Central memory CD8-positive, alpha-beta T cell (primary cell): Measurements from ENCODE around the gene MORC1.
"Not testable (repeated sequence)": the region's sequence is repeated elsewhere in the genome, so short reads cannot be mapped to it uniquely, and the experiment has no call there.

Source experiments
- ATAC-seq: fragments of 150-1000 bp; cut with Tn5 transposase; replicated peaks from 2 replicates; pipeline ENCODE4 v1.10.0; 2022; ENCODE audit warnings: mild to moderate bottlenecking, moderate FRiP score, moderate number of reproducible peaks; ENCODE audit not compliant: poor library complexity, severe bottlenecking; ENCODE audit errors: extremely low read depth
- DNase-seq, 2 donors: peaks; one replicate each; pipeline ENCODE4 v3.0.0; 2021; ENCODE audit warnings: low spot score in 2 of 2
- H3K27ac Mint-ChIP-seq: one replicate; pipeline ENCODE4 v1.8.0; 2022; ENCODE audit warnings: low read depth, mild to moderate bottlenecking, moderate library complexity, mixed read lengths
- H3K27me3 Mint-ChIP-seq: one replicate; pipeline ENCODE4 v1.8.0; 2022; ENCODE audit warnings: mixed read lengths
- H3K36me3 Mint-ChIP-seq: one replicate; pipeline ENCODE4 v1.8.0; 2022; ENCODE audit warnings: mild to moderate bottlenecking, moderate library complexity, mixed read lengths; ENCODE audit not compliant: insufficient read depth
- H3K4me1 Mint-ChIP-seq: one replicate; pipeline ENCODE4 v1.8.0; 2022; ENCODE audit warnings: mixed read lengths
- H3K4me3 Mint-ChIP-seq: one replicate; pipeline ENCODE4 v1.8.0; 2022; ENCODE audit warnings: mild to moderate bottlenecking, moderate library complexity, mixed read lengths
- H3K9me3 Mint-ChIP-seq: one replicate; pipeline ENCODE4 v1.8.0; 2022; ENCODE audit warnings: mixed read lengths

Gene MORC1, protein sequence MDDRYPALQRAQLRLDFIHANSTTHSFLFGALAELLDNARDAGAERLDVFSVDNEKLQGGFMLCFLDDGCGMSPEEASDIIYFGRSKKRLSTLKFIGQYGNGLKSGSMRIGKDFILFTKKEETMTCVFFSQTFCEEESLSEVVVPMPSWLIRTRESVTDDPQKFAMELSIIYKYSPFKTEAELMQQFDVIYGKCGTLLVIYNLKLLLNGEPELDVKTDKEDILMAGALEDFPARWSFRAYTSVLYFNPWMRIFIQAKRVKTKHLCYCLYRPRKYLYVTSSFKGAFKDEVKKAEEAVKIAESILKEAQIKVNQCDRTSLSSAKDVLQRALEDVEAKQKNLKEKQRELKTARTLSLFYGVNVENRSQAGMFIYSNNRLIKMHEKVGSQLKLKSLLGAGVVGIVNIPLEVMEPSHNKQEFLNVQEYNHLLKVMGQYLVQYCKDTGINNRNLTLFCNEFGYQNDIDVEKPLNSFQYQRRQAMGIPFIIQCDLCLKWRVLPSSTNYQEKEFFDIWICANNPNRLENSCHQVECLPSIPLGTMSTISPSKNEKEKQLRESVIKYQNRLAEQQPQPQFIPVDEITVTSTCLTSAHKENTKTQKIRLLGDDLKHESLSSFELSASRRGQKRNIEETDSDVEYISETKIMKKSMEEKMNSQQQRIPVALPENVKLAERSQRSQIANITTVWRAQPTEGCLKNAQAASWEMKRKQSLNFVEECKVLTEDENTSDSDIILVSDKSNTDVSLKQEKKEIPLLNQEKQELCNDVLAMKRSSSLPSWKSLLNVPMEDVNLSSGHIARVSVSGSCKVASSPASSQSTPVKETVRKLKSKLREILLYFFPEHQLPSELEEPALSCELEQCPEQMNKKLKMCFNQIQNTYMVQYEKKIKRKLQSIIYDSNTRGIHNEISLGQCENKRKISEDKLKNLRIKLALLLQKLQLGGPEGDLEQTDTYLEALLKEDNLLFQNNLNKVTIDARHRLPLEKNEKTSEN

DNA sequence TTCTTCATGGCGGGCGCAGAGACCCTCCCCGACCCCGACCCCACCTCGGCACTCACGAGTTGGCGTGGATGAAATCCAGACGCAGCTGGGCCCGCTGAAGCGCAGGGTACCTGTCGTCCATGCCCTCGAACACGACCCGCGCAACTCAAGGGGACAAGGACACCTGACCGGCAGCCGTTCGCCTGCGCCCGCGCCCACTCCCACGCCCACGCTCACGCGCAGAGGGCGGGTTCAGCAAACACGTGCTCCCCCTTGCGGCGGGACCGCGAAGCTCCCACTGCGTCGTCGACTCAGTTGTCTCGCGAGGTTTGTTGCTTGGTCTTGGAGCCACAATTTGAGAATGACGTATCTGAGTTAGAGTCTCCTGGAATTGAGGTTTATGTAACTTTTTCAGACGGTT lies at the start of gene MORC1:
Gene MORC1, minus strand, starts transcription at position 196 of the 400 bp plus-strand sequence. Its CDS starts 75 bp downstream, at position 121.
- Mint-ChIP-seq H3K4me1 (no peaks in the 10 kb centered on the region), H3K36me3 (no peaks in the 10 kb centered on the region), H3K9me3 (no peaks in the 10 kb centered on the region), H3K27ac (no peak within 1 kb of the TSS), H3K27me3 (peaks cover 27% of the 10 kb centered on the region), H3K4me3 (no peak within 1 kb of the TSS)
- no peak for ATAC-seq
- no peak for DNase-seq

DNA sequence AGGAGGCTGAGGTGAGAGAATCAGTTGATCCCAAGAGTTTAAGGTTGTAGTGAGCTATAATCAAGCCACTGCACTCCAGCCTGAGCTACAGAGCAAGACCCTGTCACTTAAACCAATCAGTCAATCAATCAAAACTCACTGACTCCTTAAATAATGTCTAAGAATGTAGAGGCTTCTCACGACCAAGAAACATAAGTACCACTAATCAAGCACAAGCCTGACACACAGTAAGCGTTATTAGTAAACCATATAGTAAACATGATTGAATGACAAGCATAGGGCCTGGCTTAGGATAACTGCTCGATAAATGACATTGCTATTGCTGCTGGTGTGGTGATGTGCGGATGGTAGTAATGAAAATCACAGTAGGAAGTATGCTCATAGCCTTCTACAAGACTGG lies 48.0 kb upstream of the MORC1 start:
- Mint-ChIP-seq H3K4me1 (no peaks in the 10 kb centered on the region), H3K4me3 (no peak overlapping the region), H3K27me3 (peaks cover 9% of the 10 kb centered on the region), H3K9me3 (no peaks in the 10 kb centered on the region), H3K27ac (no peak overlapping the region), H3K36me3 (no peaks in the 10 kb centered on the region)
- ATAC-seq (no peak), DNase-seq (no peak)

DNA sequence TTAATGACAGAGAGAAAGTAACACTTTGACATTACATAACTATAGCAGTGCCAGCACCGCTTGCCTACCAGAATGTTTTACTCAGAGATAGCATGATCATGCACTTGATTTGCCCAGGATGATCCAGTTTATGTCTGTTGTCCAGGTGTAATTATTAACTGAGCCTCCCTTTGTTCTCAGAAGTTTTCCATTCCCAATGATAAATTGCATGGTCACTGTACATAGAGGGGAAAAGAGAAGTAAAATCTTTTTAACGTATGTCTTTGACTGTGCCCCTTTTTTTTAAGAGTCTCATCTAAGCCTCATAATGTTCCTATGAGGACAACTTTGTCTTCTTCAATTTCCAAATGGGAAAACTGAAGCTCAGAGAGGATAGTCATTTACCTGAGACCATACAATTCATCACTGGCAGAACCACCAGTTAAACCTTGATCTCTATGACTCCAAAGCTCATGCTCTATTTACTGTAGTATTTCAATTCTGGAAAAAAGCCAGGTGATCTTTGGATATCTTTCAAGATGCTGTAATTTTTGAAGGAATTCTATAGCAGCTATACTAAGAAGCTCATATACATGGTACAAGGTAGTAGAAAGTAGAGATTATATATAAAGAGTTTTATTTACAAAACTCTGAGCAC lies 43.7 kb upstream of the MORC1 start:
- Mint-ChIP-seq H3K4me3 (no peak overlapping the region), H3K36me3 (no peaks in the 10 kb centered on the region), H3K4me1 (no peaks in the 10 kb centered on the region), H3K9me3 (no peaks in the 10 kb centered on the region), H3K27ac (no peak overlapping the region), H3K27me3 (peaks cover 9% of the 10 kb centered on the region)
- no peak for DNase-seq
- ATAC-seq, result no peak

DNA sequence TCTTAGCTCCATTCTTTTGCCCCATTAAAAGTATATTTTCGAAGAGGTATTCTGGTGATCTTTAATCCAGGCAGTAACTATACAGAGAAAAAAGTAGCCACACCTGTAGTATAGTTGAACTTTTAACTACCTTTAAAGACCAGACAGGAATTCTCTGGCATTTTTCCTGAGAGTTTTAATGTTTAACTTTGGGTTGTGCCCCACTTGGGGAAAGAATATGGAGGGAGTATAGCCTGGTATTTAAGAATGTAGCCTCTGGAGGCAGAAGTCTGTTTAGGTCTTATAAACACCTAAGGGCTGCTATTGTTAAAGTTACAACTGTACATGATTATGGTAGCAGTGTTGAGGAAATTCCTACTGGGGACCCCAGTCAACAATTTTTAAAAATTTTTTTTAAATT lies 37.9 kb upstream of the MORC1 start:
- DNase-seq (no peak), ATAC-seq (no peak)
- Mint-ChIP-seq H3K4me3 (no peak overlapping the region), H3K9me3 (no peaks in the 10 kb centered on the region), H3K36me3 (no peaks in the 10 kb centered on the region), H3K4me1 (no peaks in the 10 kb centered on the region), H3K27ac (no peak overlapping the region), H3K27me3 (peaks cover 11% of the 10 kb centered on the region)

DNA sequence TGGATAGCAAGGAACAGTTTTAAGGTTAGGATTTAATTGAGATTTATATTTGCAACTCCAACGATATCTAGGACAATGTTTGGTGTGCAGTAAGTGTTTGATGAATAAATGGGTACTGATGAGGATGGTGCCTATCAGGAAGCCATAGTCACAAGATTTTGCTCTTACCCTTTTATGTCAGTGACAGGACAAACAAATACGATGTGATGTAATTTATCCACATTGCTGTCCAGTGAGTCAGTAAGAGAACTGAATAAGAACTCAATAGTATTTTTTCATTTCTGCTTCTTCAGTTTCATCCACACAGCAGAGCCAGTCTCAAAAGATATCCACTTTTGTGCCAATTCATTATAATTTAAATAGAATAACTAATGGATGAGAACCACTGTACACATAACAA lies 37.0 kb upstream of the MORC1 start:
- Mint-ChIP-seq H3K27ac (no peak overlapping the region), H3K36me3 (no peaks in the 10 kb centered on the region), H3K9me3 (no peaks in the 10 kb centered on the region), H3K4me1 (no peaks in the 10 kb centered on the region), H3K27me3 (peaks cover 11% of the 10 kb centered on the region), H3K4me3 (no peak overlapping the region)
- ATAC-seq, result no peak
- DNase-seq, result no peak

DNA sequence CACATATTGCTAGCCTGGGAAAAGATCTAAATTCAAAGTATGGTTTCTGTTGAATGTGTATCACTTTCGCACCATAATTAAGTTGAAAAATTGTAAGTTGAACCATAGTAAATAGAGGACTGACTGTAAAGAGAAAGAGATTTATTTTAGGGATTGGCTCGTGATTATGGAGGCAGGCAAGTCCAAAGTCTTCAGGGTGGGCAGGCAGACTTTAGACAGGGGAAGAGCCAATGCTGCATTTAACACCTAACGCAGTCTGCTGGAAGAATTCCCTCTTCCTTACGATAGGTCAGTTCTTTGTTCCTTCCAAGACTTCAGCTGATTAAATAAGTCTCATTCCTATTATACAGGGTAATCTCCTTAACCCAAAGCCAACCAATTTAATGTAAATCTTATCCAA lies 34.4 kb upstream of the MORC1 start:
- no peak for DNase-seq
- Mint-ChIP-seq H3K36me3 (no peaks in the 10 kb centered on the region), H3K27me3 (peaks cover 11% of the 10 kb centered on the region), H3K9me3 (no peaks in the 10 kb centered on the region), H3K4me1 (no peaks in the 10 kb centered on the region), H3K27ac (no peak overlapping the region), H3K4me3 (no peak overlapping the region)
- no peak for ATAC-seq

DNA sequence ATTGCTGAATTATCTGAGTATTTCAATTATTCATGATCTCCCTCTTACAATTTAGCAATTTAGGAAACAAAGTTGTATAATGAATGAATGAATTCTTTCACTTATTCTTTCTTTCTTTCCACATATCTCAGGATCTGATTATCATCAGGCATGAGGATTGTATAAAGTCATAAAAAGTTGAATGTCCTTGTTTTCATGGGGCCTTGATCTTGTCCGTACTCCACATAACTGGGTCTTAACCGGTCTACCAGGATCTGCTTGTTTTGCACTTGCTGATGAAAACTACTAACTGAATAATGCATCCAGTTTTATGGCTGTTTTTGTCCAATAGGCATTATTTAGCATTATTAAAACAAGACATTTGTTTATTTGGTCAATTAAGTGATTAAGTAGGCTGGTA lies 31.1 kb upstream of the MORC1 start:
- Mint-ChIP-seq H3K27ac (no peak overlapping the region), H3K4me1 (no peaks in the 10 kb centered on the region), H3K27me3 (peaks cover 12% of the 10 kb centered on the region), H3K4me3 (no peak overlapping the region), H3K36me3 (no peaks in the 10 kb centered on the region), H3K9me3 (peaks cover 4% of the 10 kb centered on the region)
- no peak for ATAC-seq
- no peak for DNase-seq

DNA sequence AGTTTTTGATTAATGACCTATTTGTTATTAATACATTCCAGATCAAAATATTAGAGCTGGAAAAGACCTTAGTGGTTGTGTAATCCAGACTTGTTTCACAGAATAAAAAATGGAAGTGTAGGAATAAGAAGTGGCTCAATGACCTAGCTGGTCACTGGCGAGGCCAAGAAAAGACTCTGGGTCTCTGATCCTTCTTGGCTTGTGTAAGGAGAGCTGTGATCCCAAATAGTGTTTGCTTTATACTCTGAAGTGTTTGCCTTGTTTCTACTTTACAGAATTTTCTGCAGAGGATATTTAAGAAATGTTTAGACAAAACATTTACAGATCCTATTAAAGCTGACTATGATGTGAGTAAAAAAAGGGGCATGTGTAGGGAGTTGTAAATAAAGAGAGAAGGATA lies 25.7 kb upstream of the MORC1 start:
- Mint-ChIP-seq H3K9me3 (peaks cover 9% of the 10 kb centered on the region), H3K27ac (no peak overlapping the region), H3K36me3 (no peaks in the 10 kb centered on the region), H3K4me3 (no peak overlapping the region), H3K27me3 (peaks cover 34% of the 10 kb centered on the region), H3K4me1 (no peaks in the 10 kb centered on the region)
- no peak for DNase-seq
- no peak for ATAC-seq

DNA sequence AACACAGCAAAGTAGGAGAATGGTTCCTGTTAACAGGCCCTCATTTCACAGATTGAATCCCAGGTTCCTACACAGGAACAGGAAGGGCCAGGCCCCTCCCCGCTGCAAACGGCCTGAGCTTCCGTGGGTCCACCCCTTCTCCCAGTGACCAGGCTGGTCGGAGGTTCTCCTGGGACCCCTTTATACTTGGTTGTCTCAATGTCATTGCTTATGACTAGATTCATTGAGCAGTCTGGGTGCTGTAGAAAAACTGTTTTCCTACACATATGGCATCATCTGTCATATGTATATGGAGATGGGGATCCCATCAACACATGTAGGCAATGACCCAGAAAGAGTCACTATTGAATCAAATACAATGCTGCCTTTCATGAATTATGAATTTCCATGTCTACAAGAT lies 22.4 kb upstream of the MORC1 start:
- no peak overlapping the region for H3K4me3 Mint-ChIP-seq
- no peak for ATAC-seq
- DNase-seq, result no peak
- H3K9me3 Mint-ChIP-seq, result peaks cover 5% of the 10 kb centered on the region
- no peaks in the 10 kb centered on the region for H3K4me1 Mint-ChIP-seq
- peaks cover 34% of the 10 kb centered on the region for H3K27me3 Mint-ChIP-seq
- no peaks in the 10 kb centered on the region for H3K36me3 Mint-ChIP-seq
- no peak overlapping the region for H3K27ac Mint-ChIP-seq

DNA sequence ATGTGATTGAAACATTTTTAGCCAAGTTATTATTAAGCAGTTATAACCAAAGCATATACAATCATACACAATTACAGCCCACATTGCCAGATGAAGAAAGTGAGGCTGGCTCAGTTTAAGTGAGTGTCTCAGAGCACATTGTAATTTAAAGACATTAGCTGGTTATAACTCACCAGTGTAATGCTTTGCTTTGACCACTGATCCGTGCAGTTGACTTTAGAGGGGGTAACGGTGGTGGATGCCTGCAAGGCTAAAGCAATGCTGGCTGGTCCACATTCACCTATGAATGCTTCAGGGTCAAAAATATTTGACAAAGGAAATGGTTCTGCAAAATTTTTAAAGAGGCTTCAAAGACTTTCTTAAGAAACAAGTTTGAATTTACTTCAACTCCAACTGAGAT lies 19.8 kb upstream of the MORC1 start:
- peaks cover 20% of the 10 kb centered on the region for H3K27me3 Mint-ChIP-seq

DNA sequence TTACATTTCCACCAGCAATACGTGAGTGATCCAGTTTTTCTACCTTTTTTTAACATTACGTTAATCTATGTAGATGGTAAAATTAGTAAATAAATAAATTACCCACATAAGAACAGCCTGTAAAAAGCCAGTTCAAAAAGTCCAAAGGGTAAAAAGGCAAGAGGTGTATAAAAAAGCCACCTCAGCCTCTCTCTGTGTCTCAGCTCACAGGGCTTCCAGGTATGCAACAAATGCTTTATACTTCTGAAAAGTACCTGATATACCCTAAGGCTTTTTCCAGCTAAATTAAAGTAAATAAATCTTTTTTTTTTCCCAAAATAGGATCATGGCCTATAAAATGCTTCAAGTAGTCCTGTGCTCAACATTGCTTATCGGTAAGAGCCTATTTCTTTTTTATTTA lies 18.6 kb upstream of the MORC1 start, which contains the start of gene C3orf85:
Gene C3orf85, plus strand, starts transcription at position 197 of the 400 bp plus-strand sequence. Its CDS starts 129 bp downstream, at position 326.
- no peak for ATAC-seq
- Mint-ChIP-seq H3K36me3 (no peaks in the 10 kb centered on the region), H3K9me3 (peaks cover 4% of the 10 kb centered on the region), H3K4me1 (no peaks in the 10 kb centered on the region), H3K27me3 (peaks cover 17% of the 10 kb centered on the region), H3K27ac (no peak within 1 kb of the TSS), H3K4me3 (no peak within 1 kb of the TSS)
- no peak for DNase-seq

More for the DNA sequence above, 19.8 kb upstream of the MORC1 start:
- H3K4me3 Mint-ChIP-seq, result no peak overlapping the region
- no peaks in the 10 kb centered on the region for H3K4me1 Mint-ChIP-seq
- H3K36me3 Mint-ChIP-seq, result no peaks in the 10 kb centered on the region
- DNase-seq (no peak), ATAC-seq (no peak)
- peaks cover 5% of the 10 kb centered on the region for H3K9me3 Mint-ChIP-seq
- no peak overlapping the region for H3K27ac Mint-ChIP-seq

DNA sequence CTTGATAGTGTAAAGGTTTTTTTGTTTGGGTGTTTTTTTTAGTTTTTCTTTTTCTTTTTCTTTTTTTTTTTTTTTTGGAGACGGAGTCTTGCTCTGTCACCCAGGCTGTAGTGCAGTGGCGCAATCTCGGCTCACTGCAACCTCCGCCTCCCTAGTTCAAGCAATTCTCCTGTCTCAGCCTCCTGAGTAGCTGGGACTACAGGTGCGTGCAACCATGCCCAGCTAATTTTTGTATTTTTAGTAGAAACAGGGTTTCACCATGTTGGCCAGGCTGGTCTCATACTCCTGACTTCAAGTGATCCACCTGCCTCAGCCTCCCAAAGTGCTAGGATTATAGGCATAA lies 15.5 kb upstream of the MORC1 start:
- H3K27me3 Mint-ChIP-seq, H3K36me3 Mint-ChIP-seq, ATAC-seq, H3K4me1 Mint-ChIP-seq, H3K9me3 Mint-ChIP-seq, H3K27ac Mint-ChIP-seq, H3K4me3 Mint-ChIP-seq, DNase-seq: not testable (repeated sequence)
